ENCODE measurements around the gene RANBP1.

RANBP1 gene

DNA sequence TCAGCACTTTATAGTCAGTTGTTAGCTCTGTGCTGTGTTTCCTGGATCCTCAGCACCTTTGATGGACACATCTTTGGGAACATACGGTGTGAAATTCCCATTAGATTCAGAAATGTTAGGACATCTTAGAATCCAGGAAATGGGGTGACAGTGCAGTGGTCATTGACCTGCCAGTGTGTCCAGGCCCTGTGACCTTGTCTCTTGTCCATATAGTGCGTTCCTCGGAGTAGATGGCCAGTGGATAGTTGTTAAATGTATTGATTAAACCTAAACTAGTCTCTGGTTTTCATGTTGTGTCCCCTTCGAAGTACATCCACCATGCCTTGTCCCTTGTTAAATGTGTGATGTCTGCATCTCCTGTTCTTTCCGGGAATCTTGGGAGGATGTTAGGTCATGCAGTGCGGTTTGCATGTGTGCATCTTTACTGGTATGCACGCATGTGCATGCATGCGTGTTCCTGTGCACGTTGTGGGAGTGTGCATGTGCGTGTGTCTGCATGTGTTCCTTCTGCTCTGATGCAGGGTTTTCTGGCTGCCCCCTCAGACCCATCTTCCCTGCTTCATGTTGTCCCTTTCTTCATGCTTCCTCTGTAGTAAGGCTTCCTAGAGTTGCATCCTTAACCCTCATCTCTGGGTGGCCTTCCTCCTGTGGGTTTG is 31.9 kb upstream of the RANBP1 start:
- TF ChIP-seq, protein P1, sequence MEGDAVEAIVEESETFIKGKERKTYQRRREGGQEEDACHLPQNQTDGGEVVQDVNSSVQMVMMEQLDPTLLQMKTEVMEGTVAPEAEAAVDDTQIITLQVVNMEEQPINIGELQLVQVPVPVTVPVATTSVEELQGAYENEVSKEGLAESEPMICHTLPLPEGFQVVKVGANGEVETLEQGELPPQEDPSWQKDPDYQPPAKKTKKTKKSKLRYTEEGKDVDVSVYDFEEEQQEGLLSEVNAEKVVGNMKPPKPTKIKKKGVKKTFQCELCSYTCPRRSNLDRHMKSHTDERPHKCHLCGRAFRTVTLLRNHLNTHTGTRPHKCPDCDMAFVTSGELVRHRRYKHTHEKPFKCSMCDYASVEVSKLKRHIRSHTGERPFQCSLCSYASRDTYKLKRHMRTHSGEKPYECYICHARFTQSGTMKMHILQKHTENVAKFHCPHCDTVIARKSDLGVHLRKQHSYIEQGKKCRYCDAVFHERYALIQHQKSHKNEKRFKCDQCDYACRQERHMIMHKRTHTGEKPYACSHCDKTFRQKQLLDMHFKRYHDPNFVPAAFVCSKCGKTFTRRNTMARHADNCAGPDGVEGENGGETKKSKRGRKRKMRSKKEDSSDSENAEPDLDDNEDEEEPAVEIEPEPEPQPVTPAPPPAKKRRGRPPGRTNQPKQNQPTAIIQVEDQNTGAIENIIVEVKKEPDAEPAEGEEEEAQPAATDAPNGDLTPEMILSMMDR (IDR thresholded peaks at IDR 0.05; ENCODE audit: borderline replicate concordance, control extremely low read depth, extremely low read depth, insufficient read depth, missing control alignments): no peak
- in situ Hi-C loops (cut with MboI; ENCODE audit: low sequenced_read_pairs, unreplicated experiment): no loop called here
- DNase-seq (ENCODE audit: low spot score): no peak

DNA sequence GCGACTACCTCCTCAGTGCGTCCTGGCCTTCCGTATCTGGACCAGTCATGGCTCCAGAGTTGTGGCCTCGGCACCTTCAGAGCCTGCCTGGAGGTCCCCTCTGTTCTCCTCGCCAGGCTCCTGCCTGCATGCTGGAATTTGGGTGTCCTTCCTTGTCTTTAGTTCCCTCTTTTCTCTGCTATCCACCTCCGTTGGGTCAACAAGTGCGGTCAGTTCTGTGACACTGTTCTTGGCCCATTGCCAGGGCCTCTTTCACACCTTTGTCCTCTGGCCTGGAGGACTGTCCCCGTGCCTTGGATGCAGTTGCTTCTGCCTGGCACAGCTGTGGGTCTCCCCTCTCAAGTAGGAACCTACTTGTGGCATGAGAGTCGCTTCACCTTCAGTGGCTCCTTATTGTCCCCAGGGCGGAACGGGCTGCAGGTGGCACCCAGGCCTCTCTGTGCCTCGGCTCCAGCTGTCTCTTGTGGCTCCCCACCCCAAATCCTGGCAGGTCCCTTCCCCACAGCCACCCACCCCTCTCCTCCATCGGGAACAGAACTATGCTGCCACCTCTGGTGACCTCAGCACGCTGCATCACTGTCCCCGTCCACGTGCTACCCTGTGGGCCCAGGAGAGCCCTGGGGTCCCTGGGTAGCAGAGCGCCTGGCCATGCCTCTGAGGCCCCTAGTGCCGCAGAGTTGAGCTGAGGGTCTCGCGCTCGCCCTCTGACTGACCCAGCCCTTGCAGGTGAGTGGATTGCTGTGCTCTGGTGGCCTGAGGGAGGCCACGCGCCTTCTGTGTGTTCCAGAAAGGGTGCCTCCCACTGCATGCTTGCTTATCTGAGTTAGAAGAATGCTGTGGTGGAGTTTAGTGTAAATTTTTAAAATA is 31.1 kb upstream of the RANBP1 start:
- in situ Hi-C loops (cut with MboI; ENCODE audit: low sequenced_read_pairs, unreplicated experiment): no loop called here
- TF ChIP-seq, protein P1 (IDR thresholded peaks at IDR 0.05; ENCODE audit: borderline replicate concordance, control extremely low read depth, extremely low read depth, insufficient read depth, missing control alignments): no peak
- no peak for DNase-seq (ENCODE audit: low spot score)

DNA sequence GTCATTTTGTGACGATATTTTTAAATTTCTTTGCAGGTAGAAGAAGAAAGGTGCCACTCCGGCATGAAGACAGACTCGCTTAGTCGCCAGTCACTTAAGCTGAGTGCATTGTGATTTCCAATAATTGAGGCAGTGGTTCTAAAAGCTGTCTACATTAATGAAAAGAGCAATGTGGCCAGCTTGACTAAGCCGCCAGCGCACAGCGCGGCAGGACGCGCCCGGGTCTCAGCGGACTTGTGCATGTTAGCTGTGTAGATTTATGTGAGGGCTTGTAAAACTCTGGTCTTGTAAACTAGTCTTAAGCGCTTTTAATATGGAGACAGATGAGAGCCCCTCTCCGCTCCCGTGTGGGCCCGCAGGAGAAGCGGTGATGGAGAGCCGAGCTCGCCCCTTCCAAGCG is 30.3 kb upstream of the RANBP1 start:
- in situ Hi-C loops (cut with MboI; ENCODE audit: low sequenced_read_pairs, unreplicated experiment): no loop called here
- no peak for DNase-seq (ENCODE audit: low spot score)
- TF ChIP-seq, protein P1 (IDR thresholded peaks at IDR 0.05; ENCODE audit: borderline replicate concordance, control extremely low read depth, extremely low read depth, insufficient read depth, missing control alignments): no peak

DNA sequence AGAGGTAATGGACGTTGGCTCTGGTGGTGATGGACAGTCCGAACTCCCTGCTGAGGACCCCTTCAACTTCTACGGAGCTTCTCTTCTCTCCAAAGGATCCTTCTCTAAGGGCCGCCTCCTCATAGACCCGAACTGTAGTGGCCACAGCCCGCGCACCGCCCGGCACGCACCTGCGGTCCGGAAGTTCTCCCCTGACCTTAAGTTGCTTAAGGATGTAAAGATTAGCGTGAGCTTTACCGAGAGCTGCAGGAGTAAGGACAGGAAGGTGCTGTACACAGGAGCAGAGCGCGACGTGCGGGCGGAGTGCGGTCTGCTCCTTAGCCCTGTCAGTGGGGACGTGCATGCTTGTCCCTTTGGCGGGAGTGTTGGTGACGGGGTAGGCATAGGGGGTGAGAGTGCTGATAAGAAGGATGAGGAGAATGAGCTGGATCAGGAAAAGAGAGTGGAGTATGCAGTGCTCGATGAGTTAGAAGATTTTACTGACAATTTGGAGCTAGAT is 29.8 kb upstream of the RANBP1 start:
- TF ChIP-seq, protein P1 (IDR thresholded peaks at IDR 0.05; ENCODE audit: borderline replicate concordance, control extremely low read depth, extremely low read depth, insufficient read depth, missing control alignments): no peak
- in situ Hi-C loops (cut with MboI; ENCODE audit: low sequenced_read_pairs, unreplicated experiment): no loop called here
- DNase-seq (ENCODE audit: low spot score): no peak

DNA sequence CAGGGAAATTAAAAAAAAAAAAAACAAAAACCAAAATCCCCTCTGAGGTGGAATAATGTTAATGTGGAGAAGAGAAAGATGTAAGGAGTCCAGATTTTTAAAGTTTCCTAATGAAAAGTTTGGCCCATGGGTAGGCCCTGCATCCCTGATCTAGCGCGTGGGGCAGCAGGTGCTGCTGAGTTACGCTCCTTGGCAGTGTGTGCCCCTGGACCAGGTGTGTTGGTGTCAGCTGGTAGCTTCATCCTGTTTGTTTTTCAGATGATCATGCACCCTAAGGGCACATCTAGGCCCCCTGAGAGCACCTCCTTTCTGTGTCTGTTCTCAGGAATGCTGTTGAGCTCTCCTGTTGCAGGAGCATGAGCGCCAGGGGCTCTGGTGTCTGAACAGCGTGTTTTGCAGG is 29.1 kb upstream of the RANBP1 start:
- TF ChIP-seq, protein P1 (IDR thresholded peaks at IDR 0.05; ENCODE audit: borderline replicate concordance, control extremely low read depth, extremely low read depth, insufficient read depth, missing control alignments): no peak
- no peak for DNase-seq (ENCODE audit: low spot score)
- in situ Hi-C loops (cut with MboI; ENCODE audit: low sequenced_read_pairs, unreplicated experiment): no loop called here

DNA sequence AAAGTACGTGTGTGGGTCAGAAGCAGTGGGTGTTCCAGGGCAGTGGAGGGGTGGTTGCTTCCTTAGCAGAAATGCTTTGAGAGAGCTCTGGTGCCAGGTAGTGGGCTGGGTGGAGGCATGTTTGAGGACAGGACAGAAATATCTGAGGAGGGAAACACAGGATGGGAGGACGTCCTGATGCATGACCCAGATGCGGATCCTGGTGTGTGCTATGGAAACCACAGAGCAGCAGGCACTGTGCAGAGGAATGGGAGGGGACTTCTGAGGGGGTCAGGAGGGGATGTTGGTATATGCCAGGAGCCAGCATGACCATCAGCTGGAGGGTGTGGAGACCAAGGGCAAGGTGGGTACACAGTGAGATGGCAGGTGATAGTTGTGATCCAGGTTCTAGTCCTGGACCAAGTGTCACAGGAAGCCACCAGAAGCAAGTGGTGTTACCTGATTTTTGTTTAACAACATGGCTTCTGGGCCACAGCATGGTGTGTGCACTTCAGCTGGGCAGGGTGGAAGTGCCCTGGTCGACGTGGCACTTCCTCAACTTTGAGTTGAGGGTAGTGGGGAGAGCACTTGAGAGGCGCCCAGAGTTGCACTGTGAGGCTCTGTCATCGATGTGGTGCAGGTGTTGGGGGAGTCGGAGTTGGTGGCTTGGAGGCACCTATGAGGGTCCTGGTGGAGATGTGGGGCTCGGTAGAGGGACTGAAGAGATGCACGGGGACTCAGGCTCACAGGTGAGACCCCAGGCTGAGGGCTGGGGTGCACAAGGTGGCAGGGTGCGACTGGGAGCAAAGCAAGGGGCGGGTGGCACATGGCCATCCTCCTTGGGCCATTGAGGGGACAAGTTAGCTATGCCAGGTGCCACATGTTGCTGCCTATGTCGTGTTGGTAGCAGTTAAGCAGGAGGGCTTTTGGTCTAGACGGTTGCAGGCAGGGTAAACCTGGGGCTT is 28.3 kb upstream of the RANBP1 start:
- TF ChIP-seq, protein P1 (IDR thresholded peaks at IDR 0.05; ENCODE audit: borderline replicate concordance, control extremely low read depth, extremely low read depth, insufficient read depth, missing control alignments): no peak
- no peak for DNase-seq (ENCODE audit: low spot score)
- in situ Hi-C loops (cut with MboI; ENCODE audit: low sequenced_read_pairs, unreplicated experiment): no loop called here

Measured in GM13976 (cell line).